HFFc6 (cell line): ENCODE data around the gene UNKL. TPM values are rescaled to one million over a fixed set of nuclear protein-coding genes. Genes with fewer than 3 reads are reported as not detected.

Source experiments
- DNase-seq: peaks from one replicate; pipeline ENCODE4 v3.0.0-alpha.2; 2018
- H3K27ac Mint-ChIP-seq: 2 replicates; pipeline ENCODE4 v1.8.0; 2020; ENCODE audit warnings: mild to moderate bottlenecking, mixed read lengths
- H3K27me3 Mint-ChIP-seq: 2 replicates; pipeline ENCODE4 v1.8.0; 2021; ENCODE audit warnings: mild to moderate bottlenecking, moderate library complexity, mixed read lengths; ENCODE audit not compliant: insufficient read depth
- H3K36me3 Mint-ChIP-seq: 2 replicates; pipeline ENCODE4 v1.8.0; 2021; ENCODE audit warnings: low read depth, mixed read lengths
- H3K4me1 Mint-ChIP-seq: 2 replicates; pipeline ENCODE4 v1.8.0; 2020; ENCODE audit warnings: low read depth, mixed read lengths
- H3K4me3 Mint-ChIP-seq: 2 replicates; pipeline ENCODE4 v1.8.0; 2020; ENCODE audit warnings: mild to moderate bottlenecking, moderate library complexity, mixed read lengths
- H3K9me3 Mint-ChIP-seq: 2 replicates; pipeline ENCODE4 v1.8.0; 2020; ENCODE audit warnings: mild to moderate bottlenecking, mixed read lengths
- total RNA-seq, 6 experiments: library from RNA; stranded (reverse); fragmentation: NEBNext Ultra II Directional; extraction: Animal tissue kit (Norgen Biotek cat#: 25700); gene quantifications; 2 replicates in 1 of 6; 3 replicates in 5 of 6; pipeline ENCODE4 v1.2.3, GENCODE V29; 2021
- TF ChIP-seq, protein P1 (sequence below): fragments of 200-600 bp; sonication (generic); IDR thresholded peaks from 2 replicates; pipeline ENCODE4 v1.5.0; 2021; ENCODE audit warnings: antibody characterized with exemption, mild to moderate bottlenecking

UNKL gene
- total RNA-seq, 6 experiments from 2014 or later = 15.0 to 22.6 (median 16.5) TPM

- Mint-ChIP-seq H3K4me3 (no peak overlapping the region), H3K4me1 (peaks cover 10% of the 10 kb centered on the region), H3K27ac (no peak overlapping the region), H3K27me3 (peaks cover 5% of the 10 kb centered on the region; the same call in 1 of the 2 replicates), H3K36me3 (no peaks in the 10 kb centered on the region; the same call in 1 of the 2 replicates), H3K9me3 (no peaks in the 10 kb centered on the region)
- DNase-seq = no peak
- TF ChIP-seq, protein P1, sequence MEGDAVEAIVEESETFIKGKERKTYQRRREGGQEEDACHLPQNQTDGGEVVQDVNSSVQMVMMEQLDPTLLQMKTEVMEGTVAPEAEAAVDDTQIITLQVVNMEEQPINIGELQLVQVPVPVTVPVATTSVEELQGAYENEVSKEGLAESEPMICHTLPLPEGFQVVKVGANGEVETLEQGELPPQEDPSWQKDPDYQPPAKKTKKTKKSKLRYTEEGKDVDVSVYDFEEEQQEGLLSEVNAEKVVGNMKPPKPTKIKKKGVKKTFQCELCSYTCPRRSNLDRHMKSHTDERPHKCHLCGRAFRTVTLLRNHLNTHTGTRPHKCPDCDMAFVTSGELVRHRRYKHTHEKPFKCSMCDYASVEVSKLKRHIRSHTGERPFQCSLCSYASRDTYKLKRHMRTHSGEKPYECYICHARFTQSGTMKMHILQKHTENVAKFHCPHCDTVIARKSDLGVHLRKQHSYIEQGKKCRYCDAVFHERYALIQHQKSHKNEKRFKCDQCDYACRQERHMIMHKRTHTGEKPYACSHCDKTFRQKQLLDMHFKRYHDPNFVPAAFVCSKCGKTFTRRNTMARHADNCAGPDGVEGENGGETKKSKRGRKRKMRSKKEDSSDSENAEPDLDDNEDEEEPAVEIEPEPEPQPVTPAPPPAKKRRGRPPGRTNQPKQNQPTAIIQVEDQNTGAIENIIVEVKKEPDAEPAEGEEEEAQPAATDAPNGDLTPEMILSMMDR = no peak
Measured at GRCh38 chr16:1361685-1362360, 52.7 kb downstream of the UNKL start.

DNA sequence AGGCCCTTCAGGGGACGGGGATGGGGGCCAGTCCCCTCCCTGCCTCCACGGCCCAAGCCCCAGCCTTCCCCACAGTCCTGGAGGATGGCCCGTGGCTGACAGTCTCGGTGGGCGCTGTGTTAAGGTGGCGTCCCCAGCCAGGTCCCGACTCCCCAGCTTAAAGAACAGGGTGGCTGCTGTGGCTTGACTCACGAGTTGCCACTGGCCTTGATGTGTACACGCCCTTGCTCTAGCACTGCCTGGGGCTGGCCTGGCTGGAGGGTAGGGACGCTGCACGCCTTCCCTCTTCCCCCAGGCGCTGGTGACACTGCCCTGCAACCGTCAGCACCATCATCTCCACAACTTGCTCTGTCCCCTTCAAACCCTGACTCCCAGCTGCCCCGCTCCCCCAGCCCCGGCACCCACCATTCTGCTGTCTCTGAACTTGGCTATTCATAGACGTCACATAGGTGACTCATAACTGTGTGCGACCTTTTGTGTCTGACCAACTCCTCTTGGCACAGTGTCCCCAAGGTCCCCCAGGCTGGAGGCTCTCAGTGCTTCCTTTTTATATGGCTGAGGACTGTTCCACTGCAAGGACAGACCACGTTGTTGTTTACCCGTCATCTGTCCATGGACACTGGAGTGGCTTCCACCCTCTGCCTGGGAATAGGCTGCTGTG, 56.5 kb downstream of the UNKL start:
- H3K4me3 Mint-ChIP-seq = no peak overlapping the region
- no peak overlapping the region; the same call in 1 of the 2 replicates for H3K27ac Mint-ChIP-seq
- peaks cover 6% of the 10 kb centered on the region; the same call in 1 of the 2 replicates for H3K36me3 Mint-ChIP-seq
- DNase-seq = no peak
- H3K27me3 Mint-ChIP-seq = peaks cover 5% of the 10 kb centered on the region
- TF ChIP-seq, protein P1 = no peak
- H3K9me3 Mint-ChIP-seq = no peaks in the 10 kb centered on the region
- H3K4me1 Mint-ChIP-seq = peaks cover 24% of the 10 kb centered on the region

GRCh38 chr16:1356061-1356900, 58.2 kb downstream of the UNKL start:
- TF ChIP-seq, protein P1 = no peak
- Mint-ChIP-seq H3K27me3 (peaks cover 8% of the 10 kb centered on the region), H3K4me3 (no peak overlapping the region), H3K36me3 (peaks cover 6% of the 10 kb centered on the region; the same call in 1 of the 2 replicates), H3K27ac (no peak overlapping the region), H3K4me1 (peaks cover 32% of the 10 kb centered on the region), H3K9me3 (no peaks in the 10 kb centered on the region)
- no peak for DNase-seq

GRCh38 chr16:1355591-1355990, 58.9 kb downstream of the UNKL start:
- no peak overlapping the region for H3K27ac Mint-ChIP-seq
- no peaks in the 10 kb centered on the region for H3K9me3 Mint-ChIP-seq
- H3K36me3 Mint-ChIP-seq = peaks cover 6% of the 10 kb centered on the region; the same call in 1 of the 2 replicates
- peaks cover 33% of the 10 kb centered on the region for H3K4me1 Mint-ChIP-seq
- peaks cover 6% of the 10 kb centered on the region for H3K27me3 Mint-ChIP-seq
- H3K4me3 Mint-ChIP-seq = no peak overlapping the region
- TF ChIP-seq, protein P1 = no peak
- DNase-seq = no peak

DNA sequence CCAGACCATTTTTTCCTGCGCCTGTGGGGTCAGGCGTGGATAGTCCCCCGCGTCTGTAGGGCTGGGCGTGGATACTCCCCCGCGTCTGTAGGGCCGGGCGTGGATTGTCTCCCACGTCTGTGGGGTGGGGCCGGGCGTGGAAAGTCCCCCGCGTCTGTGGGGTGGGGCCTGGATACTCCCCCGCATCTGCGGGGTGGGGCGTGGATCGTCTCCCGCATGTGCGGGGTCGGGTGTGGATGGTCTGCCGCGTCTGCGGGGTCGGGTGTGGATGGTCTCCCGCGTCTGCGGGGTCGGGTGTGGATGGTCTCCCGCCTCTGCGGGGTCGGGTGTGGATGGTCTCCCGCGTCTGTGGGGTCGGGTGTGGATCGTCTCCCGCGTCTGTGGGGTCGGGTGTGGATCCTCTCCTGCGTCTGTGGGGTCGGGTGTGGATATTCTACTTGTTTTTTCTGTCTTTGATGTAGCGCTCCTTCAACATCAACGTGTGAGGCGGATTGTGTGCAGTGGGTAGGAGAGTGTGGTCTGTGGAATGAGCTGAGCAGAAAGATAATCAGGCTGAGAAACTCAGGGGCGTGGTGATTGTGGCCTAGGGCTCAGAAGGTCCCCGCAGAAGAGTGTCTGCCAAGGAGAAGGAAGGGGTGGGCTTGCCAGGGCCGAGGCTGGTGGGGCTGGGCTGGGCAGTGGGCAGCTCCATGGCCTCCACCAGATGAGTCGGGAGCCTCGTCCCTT, 59.5 kb downstream of the UNKL start:
- no peak overlapping the region for H3K27ac Mint-ChIP-seq

More for the DNA sequence above, 59.5 kb downstream of the UNKL start:
- H3K27me3 Mint-ChIP-seq = peaks cover 6% of the 10 kb centered on the region
- TF ChIP-seq, protein P1 = no peak
- peaks cover 6% of the 10 kb centered on the region; the same call in 1 of the 2 replicates for H3K36me3 Mint-ChIP-seq
- no peak overlapping the region for H3K4me3 Mint-ChIP-seq
- no peak for DNase-seq
- no peaks in the 10 kb centered on the region for H3K9me3 Mint-ChIP-seq
- peaks cover 38% of the 10 kb centered on the region for H3K4me1 Mint-ChIP-seq
